DND-41 (cell line): Measurements from ENCODE around the gene EDA.

Experiments used
- EZH2 ChIP-seq: IDR thresholded peaks from 3 replicates; pipeline ENCODE4 v1.6.1; 2012; ENCODE audit warnings: borderline replicate concordance, low read depth, mild to moderate bottlenecking, moderate library complexity, low read length, inconsistent platforms; ENCODE audit not compliant: severe bottlenecking
- TF ChIP-seq, protein P1 (sequence below): IDR thresholded peaks from 2 replicates; pipeline ENCODE4 v1.5.1; 2012; ENCODE audit warnings: borderline replicate concordance, low read length, moderate library complexity, mild to moderate bottlenecking; ENCODE audit not compliant: poor library complexity, severe bottlenecking; ENCODE audit errors: extremely low read depth

GRCh38 chrX:70043685-70044084, 427.8 kb downstream of the EDA start:
- TF ChIP-seq, protein P1, sequence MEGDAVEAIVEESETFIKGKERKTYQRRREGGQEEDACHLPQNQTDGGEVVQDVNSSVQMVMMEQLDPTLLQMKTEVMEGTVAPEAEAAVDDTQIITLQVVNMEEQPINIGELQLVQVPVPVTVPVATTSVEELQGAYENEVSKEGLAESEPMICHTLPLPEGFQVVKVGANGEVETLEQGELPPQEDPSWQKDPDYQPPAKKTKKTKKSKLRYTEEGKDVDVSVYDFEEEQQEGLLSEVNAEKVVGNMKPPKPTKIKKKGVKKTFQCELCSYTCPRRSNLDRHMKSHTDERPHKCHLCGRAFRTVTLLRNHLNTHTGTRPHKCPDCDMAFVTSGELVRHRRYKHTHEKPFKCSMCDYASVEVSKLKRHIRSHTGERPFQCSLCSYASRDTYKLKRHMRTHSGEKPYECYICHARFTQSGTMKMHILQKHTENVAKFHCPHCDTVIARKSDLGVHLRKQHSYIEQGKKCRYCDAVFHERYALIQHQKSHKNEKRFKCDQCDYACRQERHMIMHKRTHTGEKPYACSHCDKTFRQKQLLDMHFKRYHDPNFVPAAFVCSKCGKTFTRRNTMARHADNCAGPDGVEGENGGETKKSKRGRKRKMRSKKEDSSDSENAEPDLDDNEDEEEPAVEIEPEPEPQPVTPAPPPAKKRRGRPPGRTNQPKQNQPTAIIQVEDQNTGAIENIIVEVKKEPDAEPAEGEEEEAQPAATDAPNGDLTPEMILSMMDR, result no peak
- no peak for TF ChIP-seq EZH2
